AG08395 (cell line): ENCODE measurements around the gene MSI2.

ENCODE experiments used
- DNase-seq: peaks from one replicate; pipeline ENCODE4 v3.0.0; 2012; ENCODE audit warnings: mixed read lengths, low spot score

Gene MSI2

GRCh38 chr17:57578608-57579225, 322.4 kb downstream of the MSI2 start:
- no peak for DNase-seq

DNA sequence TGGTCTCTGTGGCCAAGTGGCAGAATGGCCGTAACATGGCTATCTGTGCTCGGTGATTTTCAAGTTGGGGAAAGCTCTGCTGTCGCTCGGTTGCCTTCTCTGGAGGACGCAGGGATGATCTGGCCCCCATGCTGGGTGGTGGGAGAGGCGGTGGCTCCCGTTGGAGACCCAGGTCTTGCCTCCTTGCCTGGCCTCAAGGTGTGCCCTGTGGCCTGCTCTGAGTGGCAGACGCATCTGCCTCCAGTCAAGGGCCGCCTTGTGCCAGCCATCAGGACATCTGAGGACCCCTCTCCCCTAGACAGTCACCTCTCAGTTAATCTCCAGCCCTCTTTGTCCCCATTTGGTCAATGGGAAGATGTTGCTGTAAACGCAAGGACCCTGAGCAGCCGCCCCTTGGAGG, 322.9 kb downstream of the MSI2 start:
- DNase-seq: no peak

DNA sequence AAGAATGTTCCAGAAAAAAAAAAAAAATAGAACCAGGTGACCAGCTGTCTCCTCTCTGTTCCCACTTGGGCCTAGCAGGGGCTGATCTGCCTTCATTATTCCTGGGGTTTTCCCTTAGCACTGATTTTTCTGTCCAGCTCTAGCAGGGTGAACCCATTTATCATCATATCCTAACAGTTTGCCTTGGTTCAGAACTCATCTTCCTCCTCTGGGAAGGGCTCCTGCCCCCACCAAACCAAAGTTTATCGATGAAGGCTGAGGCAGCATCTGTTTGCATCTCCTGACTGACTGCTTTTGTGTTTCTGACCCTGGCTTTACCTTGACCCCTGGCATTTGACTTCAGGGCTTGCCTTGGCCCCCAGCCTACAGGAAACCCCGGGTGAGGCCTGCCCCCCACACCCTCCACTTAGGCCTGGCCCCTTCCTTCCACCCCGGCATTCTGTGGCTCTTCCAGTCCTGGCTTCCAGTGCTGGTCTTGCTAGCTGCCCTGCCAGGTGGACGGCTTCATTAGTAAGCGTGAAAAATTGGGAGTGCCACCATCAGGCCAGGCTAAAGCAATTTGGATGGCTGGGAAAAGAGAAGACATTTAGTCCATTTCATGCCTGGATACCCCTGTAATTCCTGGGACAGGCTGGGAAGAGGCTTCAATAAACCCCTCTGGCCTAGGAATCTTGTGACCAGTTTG, 323.9 kb downstream of the MSI2 start:
- no peak for DNase-seq

- DNase-seq: no peak
Measured at GRCh38 chr17:57582881-57583756, 326.8 kb downstream of the MSI2 start.

- DNase-seq: peak; percentile 59
Measured at GRCh38 chr17:57584050-57584551, 327.8 kb downstream of the MSI2 start.

GRCh38 chr17:57585341-57586195, 329.2 kb downstream of the MSI2 start:
- no peak for DNase-seq

GRCh38 chr17:57586196-57586740, 329.9 kb downstream of the MSI2 start:
- DNase-seq: no peak

- DNase-seq: no peak
Measured at GRCh38 chr17:57586742-57587141, 330.4 kb downstream of the MSI2 start.

- no peak for DNase-seq
Measured at GRCh38 chr17:57587193-57587969, 331.1 kb downstream of the MSI2 start.

DNA sequence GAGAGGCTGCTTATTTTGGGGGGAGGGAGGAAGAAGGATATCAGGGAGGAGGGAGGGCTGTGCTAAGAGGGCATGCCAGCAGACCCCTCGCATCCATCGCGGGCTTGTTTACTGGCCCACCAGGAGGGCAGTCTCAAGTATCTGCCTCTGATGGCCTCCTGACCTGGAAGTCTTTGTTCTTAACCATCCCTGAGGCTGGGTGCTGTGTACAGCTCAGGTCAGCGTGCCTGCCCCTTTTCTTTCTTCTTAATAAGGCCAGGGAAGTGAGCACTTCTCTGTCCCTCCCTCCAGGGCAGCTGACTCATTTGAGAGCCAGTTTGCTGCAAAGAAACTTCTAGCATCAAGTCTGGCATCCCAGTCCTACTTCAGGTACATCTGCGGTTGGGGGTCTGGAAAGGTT, 331.8 kb downstream of the MSI2 start:
- DNase-seq: no peak

GRCh38 chr17:57589151-57590034, 333.1 kb downstream of the MSI2 start:
- DNase-seq: no peak

DNA sequence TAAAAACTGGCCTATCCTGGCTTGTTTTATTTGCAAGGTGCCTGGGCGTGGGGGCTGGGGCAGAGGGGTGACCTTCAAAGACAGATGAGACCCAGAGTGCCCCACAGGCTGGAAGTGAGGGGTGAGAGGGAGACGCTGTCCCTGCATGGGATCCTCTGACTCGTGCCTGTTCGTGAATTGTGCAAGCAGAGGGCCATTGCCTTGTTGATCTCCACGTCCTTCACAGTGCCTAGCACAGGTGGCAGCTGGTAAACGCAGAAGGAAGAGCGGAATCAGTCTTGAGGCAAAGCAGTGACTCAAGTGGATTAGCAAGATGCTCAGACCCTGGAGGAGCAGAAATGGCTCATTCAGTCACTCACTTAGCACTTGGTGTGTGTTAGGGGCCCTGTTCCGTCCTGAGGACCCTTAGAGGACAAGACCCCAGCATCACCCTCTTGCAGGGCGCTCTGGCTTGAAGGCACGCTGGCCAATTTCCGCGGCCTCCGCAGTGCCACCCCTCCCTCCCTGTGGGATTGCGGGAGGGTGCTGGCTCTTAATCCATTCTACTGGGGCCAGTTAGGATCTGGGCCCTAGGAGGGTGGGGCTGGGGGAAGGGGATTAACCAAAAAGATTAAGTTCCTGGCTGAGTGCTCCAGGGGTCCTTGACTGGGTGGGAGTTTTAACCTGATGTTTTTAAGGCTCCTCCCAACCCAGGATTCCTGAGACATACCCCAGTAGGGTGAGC, 337.6 kb downstream of the MSI2 start:
- DNase-seq: no peak

- no peak for DNase-seq
Measured at GRCh38 chr17:57594767-57595166, 338.4 kb downstream of the MSI2 start.

- no peak for DNase-seq
Measured at GRCh38 chr17:57595426-57595825, 339.1 kb downstream of the MSI2 start.

GRCh38 chr17:57595947-57596695, 339.8 kb downstream of the MSI2 start:
- DNase-seq: no peak

DNA sequence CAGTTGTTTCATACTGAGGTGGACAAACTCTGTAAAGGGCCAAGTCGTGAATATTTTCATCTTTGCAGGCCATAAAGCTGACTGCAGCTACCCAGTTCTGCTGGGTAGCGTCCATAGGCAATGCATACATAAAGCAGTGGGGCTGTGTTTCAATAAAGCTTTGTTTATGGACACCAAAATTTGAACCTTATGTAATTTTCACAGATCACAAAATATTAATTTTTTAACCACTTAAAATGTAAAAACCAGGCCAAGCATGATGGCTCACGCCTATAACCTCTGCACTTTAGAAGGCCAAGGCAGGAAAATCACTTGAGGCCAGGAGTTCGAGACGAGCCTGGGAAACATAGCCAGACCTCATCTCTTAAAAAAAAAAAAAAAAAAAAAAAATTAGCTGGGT, 340.8 kb downstream of the MSI2 start:
- no peak for DNase-seq

- peak; percentile 80 for DNase-seq
Measured at GRCh38 chr17:57597531-57598453, 341.5 kb downstream of the MSI2 start.
